ENCODE measurements around the gene C17orf78.
A peak's percentile ranks its signal among the peaks of the same experiment; 100 is the strongest.

- TF ChIP-seq, protein P1, sequence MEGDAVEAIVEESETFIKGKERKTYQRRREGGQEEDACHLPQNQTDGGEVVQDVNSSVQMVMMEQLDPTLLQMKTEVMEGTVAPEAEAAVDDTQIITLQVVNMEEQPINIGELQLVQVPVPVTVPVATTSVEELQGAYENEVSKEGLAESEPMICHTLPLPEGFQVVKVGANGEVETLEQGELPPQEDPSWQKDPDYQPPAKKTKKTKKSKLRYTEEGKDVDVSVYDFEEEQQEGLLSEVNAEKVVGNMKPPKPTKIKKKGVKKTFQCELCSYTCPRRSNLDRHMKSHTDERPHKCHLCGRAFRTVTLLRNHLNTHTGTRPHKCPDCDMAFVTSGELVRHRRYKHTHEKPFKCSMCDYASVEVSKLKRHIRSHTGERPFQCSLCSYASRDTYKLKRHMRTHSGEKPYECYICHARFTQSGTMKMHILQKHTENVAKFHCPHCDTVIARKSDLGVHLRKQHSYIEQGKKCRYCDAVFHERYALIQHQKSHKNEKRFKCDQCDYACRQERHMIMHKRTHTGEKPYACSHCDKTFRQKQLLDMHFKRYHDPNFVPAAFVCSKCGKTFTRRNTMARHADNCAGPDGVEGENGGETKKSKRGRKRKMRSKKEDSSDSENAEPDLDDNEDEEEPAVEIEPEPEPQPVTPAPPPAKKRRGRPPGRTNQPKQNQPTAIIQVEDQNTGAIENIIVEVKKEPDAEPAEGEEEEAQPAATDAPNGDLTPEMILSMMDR (IDR thresholded peaks at IDR 0.05), result peak in 1 of 3 experiments; percentile 10
- TF ChIP-seq POLR2A (IDR thresholded peaks at IDR 0.05) (peak in 1 of 2 donors; percentile 35), POLR2AphosphoS5 (IDR thresholded peaks at IDR 0.05; ENCODE audit: insufficient read depth in 1 of 2, low read depth in 1 of 2) (peak in 1 of 2 donors; percentile 22)
These were observed 31.1 kb downstream of the C17orf78 start, which contains the start of the genes ACACA and TADA2A for GRCh38 chr17:37406635-37407461.

All from vagina (tissue), 2 donors.